ENCODE data around the gene PLCG1.

PLCG1 gene

DNA sequence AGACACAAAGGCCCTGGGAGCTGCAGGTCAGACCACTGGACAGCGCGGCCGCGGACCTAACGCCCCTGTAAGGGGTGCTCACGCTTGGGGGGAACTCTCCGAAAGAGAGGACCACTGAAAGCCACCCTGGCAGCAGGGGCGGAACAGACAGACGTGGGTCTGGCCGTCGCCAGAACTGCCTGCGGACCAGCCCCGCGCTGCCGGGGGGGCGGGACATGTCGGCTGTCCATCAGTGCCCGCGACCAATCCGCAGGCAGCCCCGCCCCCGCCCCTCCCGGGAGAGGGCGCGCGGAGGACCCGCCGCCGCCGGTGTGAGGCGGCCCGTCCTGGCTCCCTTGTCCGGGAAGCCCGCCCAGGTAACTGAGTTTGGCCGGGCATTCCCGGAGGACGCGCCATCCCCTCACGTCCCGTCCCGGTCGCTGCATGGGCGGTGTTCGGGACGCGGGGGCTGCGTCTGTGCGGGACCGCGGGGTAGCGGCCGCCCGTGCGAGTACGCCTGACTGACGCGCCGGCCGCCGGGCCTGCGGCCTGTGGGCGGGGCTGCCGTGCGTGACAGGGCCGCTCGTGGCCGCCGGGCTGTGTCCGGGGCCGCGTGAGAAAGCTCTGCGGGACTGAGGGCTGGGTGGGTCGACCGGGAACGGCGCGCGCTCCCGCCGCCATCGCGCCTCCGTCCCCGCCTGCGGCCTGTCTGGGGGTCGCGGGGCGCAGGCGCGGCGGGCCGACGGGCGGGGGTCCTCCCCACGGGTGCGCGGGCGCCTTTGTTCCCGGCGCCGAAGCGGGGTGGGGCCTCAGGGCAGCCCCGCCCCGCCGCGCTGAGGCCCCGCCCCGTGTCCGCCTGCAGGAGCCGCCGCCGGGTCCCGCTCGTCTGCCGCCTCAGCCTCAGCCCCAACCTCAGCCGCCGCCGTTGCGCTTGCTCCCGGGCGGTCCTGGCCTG is at the start of gene PLCG1:
TSS of gene PLCG1 (plus strand) at position 864 of the 934 bp plus-strand sequence. CDS start 99 bp downstream, outside the sequence.
- peak within 1 kb of the TSS; percentile 69 for H3K4me3 ChIP-seq (replicated peaks; ENCODE audit: low read depth, low read length)
- peak; percentile 78 for DNase-seq (ENCODE audit: low read depth)
- TF ChIP-seq, protein P1, sequence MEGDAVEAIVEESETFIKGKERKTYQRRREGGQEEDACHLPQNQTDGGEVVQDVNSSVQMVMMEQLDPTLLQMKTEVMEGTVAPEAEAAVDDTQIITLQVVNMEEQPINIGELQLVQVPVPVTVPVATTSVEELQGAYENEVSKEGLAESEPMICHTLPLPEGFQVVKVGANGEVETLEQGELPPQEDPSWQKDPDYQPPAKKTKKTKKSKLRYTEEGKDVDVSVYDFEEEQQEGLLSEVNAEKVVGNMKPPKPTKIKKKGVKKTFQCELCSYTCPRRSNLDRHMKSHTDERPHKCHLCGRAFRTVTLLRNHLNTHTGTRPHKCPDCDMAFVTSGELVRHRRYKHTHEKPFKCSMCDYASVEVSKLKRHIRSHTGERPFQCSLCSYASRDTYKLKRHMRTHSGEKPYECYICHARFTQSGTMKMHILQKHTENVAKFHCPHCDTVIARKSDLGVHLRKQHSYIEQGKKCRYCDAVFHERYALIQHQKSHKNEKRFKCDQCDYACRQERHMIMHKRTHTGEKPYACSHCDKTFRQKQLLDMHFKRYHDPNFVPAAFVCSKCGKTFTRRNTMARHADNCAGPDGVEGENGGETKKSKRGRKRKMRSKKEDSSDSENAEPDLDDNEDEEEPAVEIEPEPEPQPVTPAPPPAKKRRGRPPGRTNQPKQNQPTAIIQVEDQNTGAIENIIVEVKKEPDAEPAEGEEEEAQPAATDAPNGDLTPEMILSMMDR (IDR thresholded peaks at IDR 0.05; ENCODE audit: low read length, missing control alignments): no peak

DNA sequence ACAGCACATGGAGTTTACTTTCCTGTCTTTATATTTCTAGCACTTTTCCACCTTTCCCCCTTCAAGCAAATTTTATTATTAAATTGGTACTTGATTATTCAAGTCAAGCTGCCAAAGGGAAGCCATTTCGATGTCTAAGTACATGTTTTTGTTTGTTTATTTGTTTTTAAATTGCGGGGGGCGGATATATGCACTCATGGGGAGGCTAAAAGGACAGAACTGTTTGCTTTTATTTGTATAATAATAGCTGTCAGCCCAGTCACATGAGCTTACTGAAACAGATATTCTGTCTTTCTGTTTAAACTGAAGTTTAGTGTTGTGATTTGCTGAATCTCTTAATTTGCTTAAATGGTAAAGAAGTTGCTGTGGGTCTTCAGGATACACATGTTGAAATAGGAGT is 49.6 kb upstream of the PLCG1 start:
- H3K4me3 ChIP-seq (replicated peaks; ENCODE audit: low read depth, low read length): no peak overlapping the region
- DNase-seq (ENCODE audit: low read depth): no peak
- TF ChIP-seq, protein P1 (IDR thresholded peaks at IDR 0.05; ENCODE audit: low read length, missing control alignments): no peak

- no peak overlapping the region for H3K4me3 ChIP-seq (replicated peaks; ENCODE audit: low read depth, low read length)
- DNase-seq (ENCODE audit: low read depth): no peak
- TF ChIP-seq, protein P1 (IDR thresholded peaks at IDR 0.05; ENCODE audit: low read length, missing control alignments): peak; percentile 12
Observed at GRCh38 chr20:41089555-41089954, 47.8 kb upstream of the PLCG1 start.

DNA sequence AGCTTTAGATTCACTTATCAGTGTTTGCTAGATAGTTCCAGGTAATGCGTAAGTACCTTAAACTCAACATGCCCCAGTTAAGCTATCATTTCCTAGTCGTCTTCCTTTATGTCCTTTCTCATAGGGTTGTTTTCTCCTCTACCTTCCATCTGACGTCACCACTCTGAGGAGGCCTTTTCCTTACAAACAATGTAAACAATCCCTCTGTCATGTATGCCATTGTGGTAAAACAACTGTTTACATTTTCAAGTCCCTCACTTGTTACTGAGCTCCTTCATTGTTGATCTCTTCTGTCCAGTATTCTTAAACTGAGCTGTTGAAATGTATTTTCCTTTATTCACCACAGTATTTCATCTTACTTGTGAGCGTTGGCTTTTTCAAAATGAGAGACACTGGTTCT is 45.4 kb upstream of the PLCG1 start:
- H3K4me3 ChIP-seq (replicated peaks; ENCODE audit: low read depth, low read length): no peak overlapping the region
- DNase-seq (ENCODE audit: low read depth): no peak
- TF ChIP-seq, protein P1 (IDR thresholded peaks at IDR 0.05; ENCODE audit: low read length, missing control alignments): no peak

DNA sequence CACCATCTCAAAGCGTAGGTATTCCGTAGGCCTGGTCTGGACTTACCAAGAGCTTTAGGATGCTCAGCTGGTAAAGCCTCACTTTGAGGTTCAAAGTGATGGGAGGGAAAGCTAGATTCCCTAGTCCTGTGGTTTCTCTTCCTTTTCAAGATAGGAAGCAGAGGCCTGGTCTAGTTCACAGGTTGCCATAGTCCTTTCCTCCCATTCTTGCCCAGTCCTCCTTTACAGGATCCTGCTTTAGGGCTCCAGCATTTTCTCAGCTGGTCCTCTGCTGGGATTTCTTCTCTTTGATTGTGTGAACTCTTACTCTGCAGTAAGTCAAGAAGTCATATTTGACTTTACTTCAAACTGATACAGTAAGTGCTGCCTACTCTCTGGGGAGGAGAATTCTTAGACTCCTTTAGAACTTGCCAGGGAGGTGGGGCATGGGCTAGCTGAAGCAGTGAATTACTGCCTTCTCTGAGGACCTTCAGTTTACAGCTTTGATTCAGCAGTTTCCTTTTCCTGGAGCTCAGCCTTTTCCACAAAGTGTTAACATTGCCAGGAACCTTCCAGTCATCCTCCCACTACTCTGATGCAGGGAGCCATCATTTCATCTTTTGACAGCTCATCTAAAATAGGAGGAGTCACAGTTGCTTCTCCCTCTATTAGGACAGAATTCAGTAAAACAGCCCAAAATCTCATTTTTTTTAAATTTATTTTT is 42.8 kb upstream of the PLCG1 start:
- H3K4me3 ChIP-seq (replicated peaks; ENCODE audit: low read depth, low read length): no peak overlapping the region
- peak; percentile 35 for DNase-seq (ENCODE audit: low read depth)
- TF ChIP-seq, protein P1 (IDR thresholded peaks at IDR 0.05; ENCODE audit: low read length, missing control alignments): no peak

DNA sequence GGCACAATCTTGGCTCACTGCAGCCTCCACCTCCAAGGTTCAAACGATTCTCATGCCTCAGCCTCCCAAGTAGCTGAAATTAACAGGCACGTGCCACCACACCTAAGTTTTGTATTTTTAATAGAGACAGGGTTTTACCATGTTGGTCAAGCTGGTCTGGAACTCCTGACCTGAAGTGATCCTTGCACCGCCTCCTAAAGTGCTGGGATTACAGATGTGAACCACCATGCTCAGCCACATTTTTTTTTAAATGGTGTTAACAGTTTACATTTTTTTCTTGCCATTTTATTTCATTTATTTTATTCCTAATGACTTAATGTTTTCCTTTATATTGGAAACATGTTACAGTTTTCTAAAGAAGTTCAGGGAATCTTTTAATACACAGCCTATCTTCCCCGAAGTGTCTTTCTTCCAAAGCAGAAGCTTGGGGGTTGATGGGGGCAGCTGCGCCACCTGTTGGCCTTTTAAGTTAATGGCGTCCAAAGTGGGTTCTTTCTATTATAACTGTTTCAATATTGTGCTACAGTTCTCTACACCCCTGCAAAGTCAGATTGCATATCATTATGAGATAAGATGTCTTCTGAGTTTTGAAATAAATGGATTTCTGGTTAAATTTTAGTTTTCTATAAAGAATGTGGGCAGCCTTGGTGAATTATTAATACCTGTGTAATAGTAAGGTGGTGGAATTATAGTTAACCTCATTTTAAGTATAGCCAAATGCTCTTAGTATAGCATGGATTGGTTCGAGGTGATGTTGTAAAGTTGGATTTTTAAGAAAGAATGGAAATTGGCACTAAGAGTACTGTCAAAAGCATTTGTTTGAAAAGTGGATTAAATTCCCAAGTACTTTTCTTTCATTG is 42.0 kb upstream of the PLCG1 start:
- H3K4me3 ChIP-seq (replicated peaks; ENCODE audit: low read depth, low read length): no peak overlapping the region
- DNase-seq (ENCODE audit: low read depth): peak; percentile 76
- TF ChIP-seq, protein P1 (IDR thresholded peaks at IDR 0.05; ENCODE audit: low read length, missing control alignments): peak; percentile 84
